Nephron (organoid): ENCODE data around the gene MTM1.

Experiments used
- H3K27ac Mint-ChIP-seq, 3 experiments: 2 replicates each; pipeline ENCODE4 v1.8.0; 2020; ENCODE audit warnings: mixed read lengths in 3 of 3, mild to moderate bottlenecking in 2 of 3, moderate library complexity in 1 of 3
- H3K27me3 Mint-ChIP-seq: 2 replicates; pipeline ENCODE4 v1.8.0; 2021; ENCODE audit warnings: low read depth, mild to moderate bottlenecking, moderate library complexity, mixed read lengths
- H3K36me3 Mint-ChIP-seq: 2 replicates; pipeline ENCODE4 v1.8.0; 2020; ENCODE audit warnings: low read depth, mixed read lengths
- H3K4me1 Mint-ChIP-seq: 2 replicates; pipeline ENCODE4 v1.8.0; 2020; ENCODE audit warnings: mixed read lengths
- H3K4me3 Mint-ChIP-seq, 3 experiments: 2 replicates each; pipeline ENCODE4 v1.8.0; 2020; ENCODE audit warnings: mild to moderate bottlenecking in 3 of 3, mixed read lengths in 3 of 3, moderate library complexity in 2 of 3
- H3K9me3 Mint-ChIP-seq: 2 replicates; pipeline ENCODE4 v1.8.0; 2020; ENCODE audit warnings: mixed read lengths
- TF ChIP-seq, protein P1 (sequence below), 3 experiments: fragments of 200-600 bp; sonication (generic); IDR thresholded peaks; one replicate each; pipeline ENCODE4 v1.5.0; 2021; ENCODE audit warnings: antibody characterized with exemption in 3 of 3; ENCODE audit not compliant: unreplicated experiment in 3 of 3

Gene MTM1

GRCh38 chrX:150581093-150581775 is 12.8 kb downstream of the MTM1 start:
- no peaks in the 10 kb centered on the region for H3K27me3 Mint-ChIP-seq
- H3K27ac Mint-ChIP-seq = no peak overlapping the region
- no peaks in the 10 kb centered on the region for H3K36me3 Mint-ChIP-seq
- TF ChIP-seq, protein P1, sequence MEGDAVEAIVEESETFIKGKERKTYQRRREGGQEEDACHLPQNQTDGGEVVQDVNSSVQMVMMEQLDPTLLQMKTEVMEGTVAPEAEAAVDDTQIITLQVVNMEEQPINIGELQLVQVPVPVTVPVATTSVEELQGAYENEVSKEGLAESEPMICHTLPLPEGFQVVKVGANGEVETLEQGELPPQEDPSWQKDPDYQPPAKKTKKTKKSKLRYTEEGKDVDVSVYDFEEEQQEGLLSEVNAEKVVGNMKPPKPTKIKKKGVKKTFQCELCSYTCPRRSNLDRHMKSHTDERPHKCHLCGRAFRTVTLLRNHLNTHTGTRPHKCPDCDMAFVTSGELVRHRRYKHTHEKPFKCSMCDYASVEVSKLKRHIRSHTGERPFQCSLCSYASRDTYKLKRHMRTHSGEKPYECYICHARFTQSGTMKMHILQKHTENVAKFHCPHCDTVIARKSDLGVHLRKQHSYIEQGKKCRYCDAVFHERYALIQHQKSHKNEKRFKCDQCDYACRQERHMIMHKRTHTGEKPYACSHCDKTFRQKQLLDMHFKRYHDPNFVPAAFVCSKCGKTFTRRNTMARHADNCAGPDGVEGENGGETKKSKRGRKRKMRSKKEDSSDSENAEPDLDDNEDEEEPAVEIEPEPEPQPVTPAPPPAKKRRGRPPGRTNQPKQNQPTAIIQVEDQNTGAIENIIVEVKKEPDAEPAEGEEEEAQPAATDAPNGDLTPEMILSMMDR (IDR thresholded peaks at IDR 0.05; ENCODE audit: unreplicated experiment in 3 of 3) = no peak
- H3K4me3 Mint-ChIP-seq = no peak overlapping the region
- peaks cover 8% of the 10 kb centered on the region for H3K4me1 Mint-ChIP-seq
- peaks cover 2% of the 10 kb centered on the region for H3K9me3 Mint-ChIP-seq

- H3K27ac Mint-ChIP-seq = no peak overlapping the region
- no peak overlapping the region for H3K4me3 Mint-ChIP-seq
- H3K4me1 Mint-ChIP-seq = peaks cover 8% of the 10 kb centered on the region
- TF ChIP-seq, protein P1 (IDR thresholded peaks at IDR 0.05; ENCODE audit: unreplicated experiment in 3 of 3) = no peak
- no peaks in the 10 kb centered on the region for H3K36me3 Mint-ChIP-seq
- no peaks in the 10 kb centered on the region for H3K27me3 Mint-ChIP-seq
- H3K9me3 Mint-ChIP-seq = peaks cover 2% of the 10 kb centered on the region
These were observed 14.0 kb downstream of the MTM1 start for GRCh38 chrX:150582338-150582948.

GRCh38 chrX:150587585-150588503 is 19.4 kb downstream of the MTM1 start:
- Mint-ChIP-seq H3K27ac (no peak overlapping the region), H3K4me1 (peaks cover 8% of the 10 kb centered on the region), H3K27me3 (no peaks in the 10 kb centered on the region), H3K4me3 (no peak overlapping the region), H3K36me3 (no peaks in the 10 kb centered on the region), H3K9me3 (peaks cover 2% of the 10 kb centered on the region)
- TF ChIP-seq, protein P1 (IDR thresholded peaks at IDR 0.05; ENCODE audit: unreplicated experiment in 3 of 3) = peak; percentile 44 to 56 (median 49)

- Mint-ChIP-seq H3K4me1 (no peaks in the 10 kb centered on the region), H3K27ac (no peak overlapping the region), H3K36me3 (peaks cover 3% of the 10 kb centered on the region), H3K27me3 (no peaks in the 10 kb centered on the region), H3K4me3 (no peak overlapping the region), H3K9me3 (no peaks in the 10 kb centered on the region)
- TF ChIP-seq, protein P1 (IDR thresholded peaks at IDR 0.05; ENCODE audit: unreplicated experiment in 3 of 3) = no peak
These were observed 26.2 kb downstream of the MTM1 start for GRCh38 chrX:150594584-150594983.

DNA sequence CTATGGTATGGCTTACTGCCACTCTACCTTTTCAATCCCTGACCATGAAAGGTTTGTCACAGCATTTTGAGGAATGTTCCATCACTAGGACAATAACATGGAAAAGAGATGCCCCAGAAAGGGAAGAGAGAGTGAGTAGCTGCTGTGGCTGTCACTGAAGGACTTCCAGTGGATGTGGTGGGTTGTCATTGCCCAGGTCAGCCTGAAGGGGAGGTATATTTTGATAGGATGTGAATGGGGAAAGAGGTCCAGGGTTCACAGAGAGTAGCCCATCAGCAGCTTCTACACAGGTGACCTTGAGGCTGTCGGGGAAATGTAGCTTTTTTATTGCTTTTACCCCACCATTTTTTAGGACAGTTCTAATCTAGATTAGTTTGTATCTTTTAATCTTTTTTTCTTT is 30.8 kb downstream of the MTM1 start:
- H3K27me3 Mint-ChIP-seq = no peaks in the 10 kb centered on the region
- TF ChIP-seq, protein P1 (IDR thresholded peaks at IDR 0.05; ENCODE audit: unreplicated experiment in 3 of 3) = no peak
- H3K9me3 Mint-ChIP-seq = no peaks in the 10 kb centered on the region

More for the DNA sequence above, 30.8 kb downstream of the MTM1 start:
- Mint-ChIP-seq H3K4me3 (no peak overlapping the region), H3K27ac (no peak overlapping the region), H3K36me3 (peaks cover 15% of the 10 kb centered on the region), H3K4me1 (no peaks in the 10 kb centered on the region)
